ENCODE results near the gene KRT14.
"Not testable (repeated sequence)": the region's sequence is repeated elsewhere in the genome, so short reads cannot be mapped to it uniquely, and the experiment has no call there.

Gene KRT14

GRCh38 chr17:41622340-41623183, 35.9 kb upstream of the KRT14 start:
- FAIRE-seq = not testable (repeated sequence)

GRCh38 chr17:41621916-41622315, 35.2 kb upstream of the KRT14 start:
- no peak for FAIRE-seq

GRCh38 chr17:41621435-41621817, 34.7 kb upstream of the KRT14 start:
- FAIRE-seq = not testable (repeated sequence)

GRCh38 chr17:41620583-41621434, 34.1 kb upstream of the KRT14 start:
- FAIRE-seq = no peak

GRCh38 chr17:41619927-41620582, 33.4 kb upstream of the KRT14 start:
- not testable (repeated sequence) for FAIRE-seq

- FAIRE-seq = no peak
Measured at GRCh38 chr17:41619036-41619926, 32.6 kb upstream of the KRT14 start.

GRCh38 chr17:41618341-41619035, 31.8 kb upstream of the KRT14 start:
- no peak for FAIRE-seq

GRCh38 chr17:41617698-41618097, 31.0 kb upstream of the KRT14 start:
- FAIRE-seq = no peak

- FAIRE-seq = no peak
Measured at GRCh38 chr17:41617136-41617535, 30.4 kb upstream of the KRT14 start.

- FAIRE-seq = not testable (repeated sequence)
Measured at GRCh38 chr17:41616486-41616885, 29.8 kb upstream of the KRT14 start.

- no peak for FAIRE-seq
Measured at GRCh38 chr17:41615454-41615853, 28.8 kb upstream of the KRT14 start.

GRCh38 chr17:41614767-41615166, 28.1 kb upstream of the KRT14 start:
- FAIRE-seq = not testable (repeated sequence)

- FAIRE-seq = no peak
Measured at GRCh38 chr17:41614098-41614497, 27.4 kb upstream of the KRT14 start.

- no peak for FAIRE-seq
Measured at GRCh38 chr17:41613277-41614082, 26.8 kb upstream of the KRT14 start.

- not testable (repeated sequence) for FAIRE-seq
Measured at GRCh38 chr17:41612376-41613160, 25.9 kb upstream of the KRT14 start, which contains the start of gene KRT16. Gene KRT16, minus strand, starts transcription at chr17:41612767. Its CDS starts 79 bp downstream, at chr17:41612688.

- no peak for FAIRE-seq
Measured at GRCh38 chr17:41610965-41611640, 24.4 kb upstream of the KRT14 start.

GRCh38 chr17:41610061-41610517, 23.4 kb upstream of the KRT14 start:
- FAIRE-seq = not testable (repeated sequence)

GRCh38 chr17:41606930-41607329, 20.2 kb upstream of the KRT14 start:
- not testable (repeated sequence) for FAIRE-seq

- no peak for FAIRE-seq
Measured at GRCh38 chr17:41602524-41602923, 15.8 kb upstream of the KRT14 start.
